ENCODE results near the gene WDPCP.
"Not testable (repeated sequence)": the region's sequence is repeated elsewhere in the genome, so short reads cannot be mapped to it uniquely, and the experiment has no call there.

The WDPCP gene

GRCh38 chr2:63589148-63589958 is 1.1 kb upstream of the WDPCP start:
- no peak for DNase-seq

DNA sequence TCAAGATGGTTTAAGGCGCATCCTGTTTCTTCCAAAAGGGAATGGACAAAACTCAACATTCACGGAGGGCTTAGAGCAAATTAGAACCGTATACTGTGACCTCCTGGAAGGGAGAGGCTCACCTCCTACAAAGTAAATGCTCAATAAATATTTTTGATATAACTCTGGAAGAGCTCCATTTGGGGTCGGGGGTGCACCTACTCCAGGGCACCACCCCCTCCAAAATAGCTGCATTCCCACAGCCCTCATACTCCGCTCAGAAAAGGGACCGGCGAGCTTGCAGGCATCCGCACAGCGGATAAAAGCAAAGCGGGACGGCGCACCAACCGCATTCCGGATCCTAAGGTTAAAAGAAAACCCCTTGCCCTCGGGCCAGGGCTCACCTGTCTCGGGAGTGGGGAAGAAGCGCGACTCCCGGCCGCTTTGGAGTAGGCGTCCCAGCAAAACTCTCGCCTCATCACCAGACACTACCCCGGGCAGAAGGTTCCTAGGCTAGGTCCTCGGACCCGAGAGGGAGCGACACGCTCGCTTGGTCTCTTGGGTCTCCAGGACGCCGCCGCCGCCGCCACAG is 378 bp downstream of the WDPCP start:
- DNase-seq: no peak

DNA sequence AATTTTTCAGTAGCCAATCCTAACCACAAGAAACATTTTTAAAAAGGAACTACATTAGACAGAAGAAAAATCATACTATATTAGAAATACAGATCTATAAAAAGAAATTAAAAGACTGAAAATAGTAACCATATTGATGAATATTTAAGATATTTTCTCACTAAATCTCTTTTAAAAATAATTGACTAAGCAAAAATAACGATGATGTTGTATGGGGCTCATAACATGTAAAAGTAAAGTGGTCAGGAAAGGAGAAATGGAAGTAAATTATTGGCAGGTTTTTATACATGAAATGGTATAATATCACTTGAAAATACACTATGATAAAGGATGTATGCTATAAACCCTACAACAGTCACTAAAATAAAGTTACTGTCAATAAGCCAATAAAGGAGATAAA is 5.4 kb downstream of the WDPCP start:
- DNase-seq: no peak

DNA sequence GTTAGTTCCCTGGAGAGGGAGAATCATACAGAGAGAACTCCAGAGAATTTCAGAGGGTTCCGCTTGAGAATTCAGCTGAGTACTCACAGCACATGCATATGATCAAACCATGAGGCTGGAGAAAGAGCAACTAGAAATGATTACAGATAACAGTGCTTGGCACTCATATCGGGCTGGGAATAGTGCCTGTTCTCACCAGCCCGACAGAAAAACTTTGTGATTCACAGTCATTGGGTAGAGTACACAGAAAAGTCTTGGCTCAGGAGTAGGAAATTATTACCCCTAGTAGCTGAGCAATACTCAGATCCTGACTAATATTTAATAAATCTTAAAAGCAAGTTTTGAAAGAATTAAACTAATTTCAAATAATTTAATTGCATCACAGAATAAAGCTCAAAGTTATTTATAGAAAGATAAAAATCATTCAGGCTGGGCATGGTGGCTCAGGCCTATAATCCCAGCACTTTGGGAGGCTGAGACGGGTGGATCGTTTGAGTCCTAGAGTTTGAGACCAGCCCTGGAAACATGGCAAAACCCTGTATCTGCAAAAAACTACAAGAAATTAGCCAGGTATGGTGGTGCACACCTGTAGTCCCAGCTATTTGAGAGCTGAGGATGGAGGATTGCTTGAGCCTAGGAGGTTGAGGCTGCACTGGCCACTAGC is 6.8 kb downstream of the WDPCP start:
- no peak for DNase-seq

DNA sequence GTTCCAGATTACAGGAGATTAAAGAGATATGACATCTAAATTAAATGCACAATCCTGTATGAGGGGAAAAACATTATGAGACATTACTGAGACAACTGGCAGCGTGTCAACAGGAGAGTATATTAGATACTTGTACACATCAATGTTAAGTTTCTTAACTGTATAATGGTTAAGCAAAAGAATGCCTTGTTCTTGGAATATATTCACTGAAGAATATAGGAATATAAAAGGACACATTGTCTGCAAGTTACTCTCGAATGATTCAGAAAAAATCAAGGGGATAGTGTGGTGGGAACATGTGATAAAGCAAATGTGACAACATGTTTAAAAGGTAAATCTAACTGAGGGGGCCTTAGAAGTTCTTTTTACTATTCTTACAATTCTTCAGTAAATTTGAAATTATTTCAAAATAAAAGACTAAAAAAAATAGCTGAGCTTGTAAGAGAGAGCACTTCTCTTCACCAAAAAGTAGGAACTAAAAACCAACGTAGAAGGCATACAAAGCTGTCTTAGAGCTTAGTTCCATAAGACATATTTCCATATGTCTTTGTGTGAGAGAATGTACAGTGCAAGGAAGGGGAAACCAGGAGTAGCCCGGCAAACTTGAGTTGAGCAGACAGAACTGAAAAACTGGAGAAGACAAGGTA is 7.5 kb downstream of the WDPCP start:
- no peak for DNase-seq

DNA sequence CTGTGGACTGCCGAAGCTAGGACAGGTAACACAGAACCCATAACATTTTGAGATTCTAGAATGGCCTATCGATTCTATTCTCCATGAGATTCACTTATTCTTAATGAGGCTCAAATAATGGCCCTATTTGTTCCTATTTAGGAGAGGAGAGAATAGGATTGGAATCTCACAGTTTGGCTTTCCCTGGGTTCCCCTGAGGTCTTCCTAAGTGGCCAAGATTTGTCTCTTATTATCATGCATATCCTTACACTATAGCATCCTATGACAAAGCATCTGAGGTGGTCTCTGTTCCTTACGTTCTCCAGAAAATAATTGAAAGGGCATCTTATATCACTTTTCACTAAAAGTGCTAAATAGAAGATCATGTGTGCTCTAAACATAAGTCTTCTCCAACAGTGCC is 9.5 kb downstream of the WDPCP start:
- DNase-seq: no peak

GRCh38 chr2:63576546-63576945 is 11.7 kb downstream of the WDPCP start:
- no peak for DNase-seq

- DNase-seq: not testable (repeated sequence)
Observed at GRCh38 chr2:63573726-63574345, 14.4 kb downstream of the WDPCP start.

- DNase-seq: not testable (repeated sequence)
Observed at GRCh38 chr2:63573026-63573425, 15.3 kb downstream of the WDPCP start.

DNA sequence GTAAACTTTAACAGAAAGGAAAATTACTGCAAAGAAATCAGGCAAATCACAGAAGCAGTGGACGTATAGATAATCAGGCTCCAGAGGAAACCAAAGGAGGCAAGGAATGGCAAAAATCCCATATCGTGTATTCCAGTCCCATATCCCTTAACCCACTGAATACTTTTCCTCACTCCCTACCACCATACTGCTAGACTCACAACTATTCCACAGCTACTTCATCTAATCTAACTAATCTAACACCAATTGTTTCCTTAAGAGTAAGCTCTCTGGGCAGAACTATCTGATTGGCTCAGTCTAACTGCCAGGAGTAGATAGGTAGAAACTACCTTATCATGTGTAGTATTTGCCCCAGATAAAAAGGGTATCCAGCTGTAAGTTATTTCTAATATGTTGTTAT is 16.3 kb downstream of the WDPCP start:
- no peak for DNase-seq

GRCh38 chr2:63571291-63571690 is 17.0 kb downstream of the WDPCP start:
- no peak for DNase-seq

DNA sequence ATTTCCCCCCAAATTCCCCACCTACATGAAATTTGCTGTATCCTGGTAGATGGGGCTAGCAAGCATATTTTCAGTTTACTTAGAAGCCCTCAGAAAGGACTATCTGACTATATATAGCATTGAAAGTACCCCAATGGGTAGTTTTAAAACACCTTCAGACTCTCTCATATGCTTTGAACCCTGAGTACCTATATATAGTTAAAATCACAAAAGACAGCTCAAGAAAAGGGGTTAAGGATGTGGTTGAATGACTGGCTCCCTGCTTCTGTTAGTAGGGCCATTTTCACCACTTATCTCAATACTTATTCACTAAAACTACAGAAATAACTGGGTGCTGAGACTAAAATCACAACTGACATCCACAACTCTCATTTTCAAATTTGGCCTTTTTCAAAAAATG is 18.5 kb downstream of the WDPCP start:
- DNase-seq: no peak

DNA sequence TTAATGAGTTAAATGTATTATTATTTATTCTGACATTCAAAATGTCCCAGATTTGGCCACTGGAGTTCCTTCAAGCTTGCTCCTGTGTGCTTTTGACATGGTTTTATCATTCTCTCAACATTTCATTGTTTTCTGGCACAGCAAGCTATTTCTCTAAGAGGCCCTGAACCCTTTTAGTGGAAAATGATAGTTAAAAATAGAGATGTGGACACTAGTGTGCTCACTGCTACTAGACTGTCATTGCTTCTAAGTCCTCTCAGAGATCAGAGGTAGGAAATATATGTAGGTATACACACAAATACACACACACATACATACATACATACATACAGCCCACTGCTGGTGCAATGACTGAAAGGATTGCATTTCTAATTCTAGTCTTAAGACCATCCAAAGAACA is 25.5 kb downstream of the WDPCP start:
- DNase-seq: no peak

DNA sequence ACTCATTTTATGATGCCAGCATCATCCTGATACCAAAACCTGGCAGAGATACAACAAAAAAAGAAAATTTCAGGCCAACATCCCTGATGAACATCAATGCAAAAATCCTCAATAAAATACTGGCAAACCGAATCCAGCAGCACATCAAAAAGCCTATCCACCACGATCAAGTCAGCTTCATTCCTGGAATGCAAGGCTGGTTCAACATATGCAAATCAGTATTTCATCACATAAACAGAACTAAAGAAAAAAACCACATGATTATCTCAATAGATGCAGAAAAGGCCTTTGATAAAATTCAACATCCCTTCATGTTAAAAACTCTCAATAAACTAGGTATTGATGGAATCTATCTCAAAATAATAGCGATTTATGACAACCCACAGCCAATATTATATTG is 29.4 kb downstream of the WDPCP start:
- DNase-seq: not testable (repeated sequence)

DNA sequence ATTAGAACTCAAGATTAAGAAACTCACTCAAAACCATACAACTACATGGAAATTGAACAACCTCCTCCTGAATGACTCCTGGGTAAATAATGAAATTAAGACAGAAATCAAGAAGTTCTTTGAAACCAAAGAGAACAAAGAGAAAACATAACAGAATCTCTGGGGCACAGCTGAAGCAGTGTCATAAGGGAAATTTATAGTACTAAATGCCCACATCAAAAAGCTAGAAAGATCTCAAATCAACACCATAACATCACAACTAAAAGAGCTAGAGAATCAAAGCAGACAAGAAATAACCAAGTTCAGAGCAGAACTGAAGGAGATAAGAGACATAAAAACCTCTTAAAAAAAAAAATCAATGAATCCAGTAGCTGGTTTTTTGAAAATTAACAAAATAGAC is 30.5 kb downstream of the WDPCP start:
- not testable (repeated sequence) for DNase-seq

- no peak for DNase-seq
Observed at GRCh38 chr2:63555931-63556330, 32.3 kb downstream of the WDPCP start.

- DNase-seq: no peak
Observed at GRCh38 chr2:63555299-63555698, 33.0 kb downstream of the WDPCP start.

- DNase-seq: no peak
Observed at GRCh38 chr2:63553049-63553448, 35.2 kb downstream of the WDPCP start.

DNA sequence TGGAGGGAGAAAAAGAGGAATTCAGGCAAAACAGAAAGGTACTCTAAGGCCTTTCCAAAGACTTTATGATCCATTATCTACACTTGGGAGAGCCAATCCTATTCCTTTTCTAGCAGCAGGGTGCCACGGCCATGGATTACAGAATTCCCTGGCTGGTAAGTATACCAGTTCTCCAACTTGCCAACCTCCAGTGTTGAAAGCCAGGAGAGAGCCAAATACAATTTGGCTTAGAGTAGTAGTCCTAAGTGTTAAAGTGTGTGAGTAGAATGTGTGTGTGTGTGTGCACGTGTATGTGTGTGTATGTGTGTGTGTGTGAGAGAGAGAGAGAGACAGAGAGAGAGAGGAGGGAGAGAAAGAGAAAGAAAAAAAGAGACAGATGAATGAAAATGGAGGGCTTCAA is 43.3 kb downstream of the WDPCP start:
- DNase-seq: no peak

DNA sequence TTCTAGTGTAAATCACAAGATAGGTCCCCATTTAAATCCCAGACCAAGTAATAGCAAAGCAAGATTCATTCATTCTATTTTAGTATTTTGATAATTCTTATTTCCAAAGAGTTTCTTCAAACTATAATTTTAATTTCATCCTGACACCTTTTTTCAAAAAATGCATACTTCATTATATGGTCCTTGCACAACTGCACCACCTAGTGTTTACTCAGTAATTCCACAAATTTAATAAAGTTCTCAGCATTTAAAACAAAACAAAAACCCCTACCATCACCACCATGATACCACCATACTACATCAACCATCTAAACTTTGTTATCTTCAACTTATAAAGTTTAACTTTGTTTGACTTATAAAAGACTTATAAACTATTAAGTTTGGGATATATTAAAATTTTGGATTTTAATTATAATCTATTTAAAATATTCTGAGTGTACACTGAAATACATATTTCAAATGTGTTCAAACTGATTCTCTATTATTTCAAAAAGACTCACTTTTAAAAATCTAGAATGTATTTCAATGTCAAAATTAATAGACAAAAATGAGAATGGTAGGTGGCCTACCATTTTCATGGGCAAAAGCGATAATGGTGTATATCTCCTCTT is 44.2 kb downstream of the WDPCP start:
- no peak for DNase-seq

- no peak for DNase-seq
Observed at GRCh38 chr2:63539416-63540162, 48.7 kb downstream of the WDPCP start.

DNA sequence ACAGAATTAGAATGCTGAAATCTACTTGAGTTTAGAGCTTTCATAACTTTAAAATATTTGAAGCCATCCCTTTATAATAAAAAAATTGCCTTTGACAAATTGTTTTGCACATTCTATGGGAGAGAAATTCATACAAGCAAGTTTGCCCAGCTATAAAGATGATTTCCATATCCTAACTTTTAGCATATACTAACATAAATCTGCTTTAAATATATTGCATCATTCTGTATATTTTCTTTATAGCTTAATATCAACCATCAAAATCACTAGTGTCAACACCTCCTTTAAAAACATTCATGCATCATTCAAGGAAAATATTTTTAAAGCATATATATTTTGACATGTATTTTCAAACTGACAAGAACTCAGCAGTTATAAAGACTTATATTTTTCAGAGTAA is 49.9 kb downstream of the WDPCP start:
- DNase-seq: no peak

Measured in NCI-H187 treated with DMSO at 0.1 percent for 48 hours (cell line).